ENCODE results near the gene PTX4. TPM values are rescaled to one million over a fixed set of nuclear protein-coding genes. Genes with fewer than 3 reads are reported as not detected.

PTX4 gene
- total RNA-seq, 1 experiment from 2014 or later, result not detected

DNA sequence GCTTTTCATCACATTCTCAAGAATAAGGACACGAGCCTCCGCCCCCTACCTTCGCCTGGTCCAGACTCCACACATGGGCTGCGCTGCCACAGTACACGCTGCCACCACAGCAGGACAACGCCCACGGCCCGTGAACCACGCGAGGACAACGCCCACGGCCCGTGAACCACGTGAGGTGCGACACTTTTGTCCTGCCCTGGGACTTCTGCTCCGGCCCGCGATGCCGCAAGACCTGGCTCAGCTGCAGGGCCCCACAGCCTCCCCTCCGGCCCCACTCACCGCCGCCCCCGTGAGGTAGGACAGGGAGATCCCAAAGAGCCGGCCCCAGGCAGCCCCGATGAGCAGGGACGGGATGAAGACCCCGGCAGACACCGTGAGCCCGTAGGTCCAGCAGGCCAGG is 38.5 kb downstream of the PTX4 start:
- Histone ChIP-seq H3K27ac (ENCODE audit: low read length) (no peak overlapping the region), H3K27me3 (ENCODE audit: low read length) (no peaks in the 10 kb centered on the region), H3K4me2 (ENCODE audit: low read depth, low read length, poor library complexity, severe bottlenecking) (no peak overlapping the region), H3K9me3 (ENCODE audit: low read length) (no peaks in the 10 kb centered on the region), H4K20me1 (ENCODE audit: insufficient read depth, low read depth, low read length) (no peaks in the 10 kb centered on the region), H3K36me3 (ENCODE audit: insufficient read depth, low read length) (no peaks in the 10 kb centered on the region), H3K4me1 (ENCODE audit: low read length) (no peaks in the 10 kb centered on the region), H2AFZ (ENCODE audit: low read length) (no peak overlapping the region), H3K4me3 (ENCODE audit: low read length) (no peak overlapping the region), H3K9ac (ENCODE audit: low read length) (no peak overlapping the region), H3K9me2 (replicated peaks; ENCODE audit: insufficient read depth, low read length) (no peaks in the 10 kb centered on the region), H3K79me2 (ENCODE audit: low read length) (no peaks in the 10 kb centered on the region)
- no peak for DNase-seq

DNA sequence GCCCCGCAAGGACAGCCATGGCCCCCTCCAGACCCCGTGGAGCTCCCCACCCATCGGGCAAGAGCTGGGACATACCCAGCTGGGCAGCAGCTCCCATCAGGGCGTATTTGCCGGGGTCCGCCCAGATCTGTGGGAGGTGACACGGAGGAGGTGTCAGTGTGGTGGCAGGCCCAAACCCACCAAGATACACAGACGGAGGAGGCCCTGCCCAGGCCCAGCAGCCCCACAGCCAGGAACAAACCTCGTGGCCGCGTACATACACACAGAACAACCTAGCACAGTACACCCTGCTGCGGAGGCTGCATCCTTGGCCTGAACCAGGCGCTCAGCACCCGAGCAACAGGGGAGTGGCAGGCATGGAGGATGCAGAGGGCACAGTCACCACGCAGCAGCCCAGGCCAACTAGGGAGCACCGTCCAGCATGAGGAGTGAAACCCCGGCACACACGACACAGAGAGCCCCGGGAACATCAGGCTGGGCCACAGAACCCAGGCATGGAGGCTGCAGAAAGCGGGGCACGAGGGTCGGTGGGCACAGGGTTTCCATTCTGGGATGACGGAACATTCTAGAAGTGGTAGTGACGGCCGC is 39.4 kb downstream of the PTX4 start:
- DNase-seq, result no peak
- H3K79me2 ChIP-seq (ENCODE audit: low read length), result no peaks in the 10 kb centered on the region
- H2AFZ ChIP-seq (ENCODE audit: low read length), result no peak overlapping the region
- H3K9me3 ChIP-seq (ENCODE audit: low read length), result no peaks in the 10 kb centered on the region
- no peaks in the 10 kb centered on the region for H3K9me2 ChIP-seq (replicated peaks; ENCODE audit: insufficient read depth, low read length)
- no peaks in the 10 kb centered on the region for H3K36me3 ChIP-seq (ENCODE audit: insufficient read depth, low read length)
- no peak overlapping the region for H3K9ac ChIP-seq (ENCODE audit: low read length)
- no peak overlapping the region for H3K4me3 ChIP-seq (ENCODE audit: low read length)
- H3K4me2 ChIP-seq (ENCODE audit: low read depth, low read length, poor library complexity, severe bottlenecking), result no peak overlapping the region
- no peaks in the 10 kb centered on the region for H3K4me1 ChIP-seq (ENCODE audit: low read length)
- no peaks in the 10 kb centered on the region for H4K20me1 ChIP-seq (ENCODE audit: insufficient read depth, low read depth, low read length)
- no peaks in the 10 kb centered on the region for H3K27me3 ChIP-seq (ENCODE audit: low read length)
- H3K27ac ChIP-seq (ENCODE audit: low read length), result no peak overlapping the region

DNA sequence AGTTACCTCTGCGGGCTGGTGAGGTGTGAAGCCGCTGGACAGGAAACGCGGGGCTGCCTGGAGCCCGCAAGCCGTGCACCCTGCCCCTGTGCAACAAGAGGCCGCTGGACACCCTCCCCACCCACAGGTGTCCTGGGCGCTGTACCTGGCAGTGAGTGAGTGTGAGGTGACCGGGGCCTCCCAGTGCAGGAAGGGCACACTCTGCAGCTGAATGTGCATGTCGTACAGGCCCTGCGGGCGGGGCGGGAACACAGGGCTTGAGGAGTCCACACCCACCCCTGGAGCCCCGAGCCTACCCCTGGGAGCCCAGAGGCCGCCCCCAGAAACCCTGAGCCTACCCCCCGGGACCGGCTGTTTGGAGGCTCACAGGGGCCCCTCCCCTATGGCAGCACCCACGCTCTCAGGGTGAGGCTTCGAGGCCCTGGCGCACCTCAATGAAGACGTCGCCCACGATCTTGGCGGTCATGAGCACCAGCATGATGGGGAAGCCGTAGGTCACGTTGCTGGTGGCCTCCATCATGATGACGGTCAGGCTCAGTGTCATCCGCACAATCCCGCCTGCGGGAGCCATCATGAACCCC is 40.1 kb downstream of the PTX4 start:
- Histone ChIP-seq H3K79me2 (ENCODE audit: low read length) (no peaks in the 10 kb centered on the region), H3K9ac (ENCODE audit: low read length) (no peak overlapping the region), H3K4me3 (ENCODE audit: low read length) (no peak overlapping the region), H3K9me3 (ENCODE audit: low read length) (no peaks in the 10 kb centered on the region), H4K20me1 (ENCODE audit: insufficient read depth, low read depth, low read length) (no peaks in the 10 kb centered on the region), H3K4me2 (ENCODE audit: low read depth, low read length, poor library complexity, severe bottlenecking) (no peak overlapping the region), H2AFZ (ENCODE audit: low read length) (no peak overlapping the region), H3K27me3 (ENCODE audit: low read length) (no peaks in the 10 kb centered on the region), H3K4me1 (ENCODE audit: low read length) (no peaks in the 10 kb centered on the region), H3K36me3 (ENCODE audit: insufficient read depth, low read length) (no peaks in the 10 kb centered on the region), H3K27ac (ENCODE audit: low read length) (no peak overlapping the region), H3K9me2 (replicated peaks; ENCODE audit: insufficient read depth, low read length) (no peaks in the 10 kb centered on the region)
- DNase-seq, result no peak

DNA sequence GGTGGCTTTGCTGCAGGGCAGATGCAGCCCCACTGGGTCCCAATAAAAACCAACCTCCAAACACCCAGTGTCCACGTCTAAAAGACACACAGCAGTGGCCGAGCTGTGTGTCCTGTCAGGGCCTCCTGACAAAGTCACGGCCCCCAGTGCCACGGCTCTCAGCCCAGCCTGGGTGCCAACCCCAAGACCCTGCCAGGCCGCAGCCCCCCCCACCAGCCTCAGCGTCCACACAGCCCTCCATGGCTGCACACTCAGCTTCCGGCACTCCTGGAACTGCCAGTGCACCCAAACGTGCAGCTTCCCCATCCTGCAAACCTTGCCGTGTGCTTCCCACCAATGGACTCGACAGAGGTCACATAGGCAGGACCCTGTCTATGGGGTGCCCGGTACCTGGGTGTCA is 40.8 kb downstream of the PTX4 start:
- Histone ChIP-seq H4K20me1 (ENCODE audit: insufficient read depth, low read depth, low read length) (no peaks in the 10 kb centered on the region), H3K36me3 (ENCODE audit: insufficient read depth, low read length) (no peaks in the 10 kb centered on the region), H3K79me2 (ENCODE audit: low read length) (no peaks in the 10 kb centered on the region), H3K27ac (ENCODE audit: low read length) (no peak overlapping the region), H3K4me2 (ENCODE audit: low read depth, low read length, poor library complexity, severe bottlenecking) (no peak overlapping the region), H3K9ac (ENCODE audit: low read length) (no peak overlapping the region), H3K9me3 (ENCODE audit: low read length) (no peaks in the 10 kb centered on the region), H3K27me3 (ENCODE audit: low read length) (no peaks in the 10 kb centered on the region), H3K4me3 (ENCODE audit: low read length) (no peak overlapping the region), H2AFZ (ENCODE audit: low read length) (no peak overlapping the region), H3K4me1 (ENCODE audit: low read length) (no peaks in the 10 kb centered on the region), H3K9me2 (replicated peaks; ENCODE audit: insufficient read depth, low read length) (no peaks in the 10 kb centered on the region)
- no peak for DNase-seq

DNA sequence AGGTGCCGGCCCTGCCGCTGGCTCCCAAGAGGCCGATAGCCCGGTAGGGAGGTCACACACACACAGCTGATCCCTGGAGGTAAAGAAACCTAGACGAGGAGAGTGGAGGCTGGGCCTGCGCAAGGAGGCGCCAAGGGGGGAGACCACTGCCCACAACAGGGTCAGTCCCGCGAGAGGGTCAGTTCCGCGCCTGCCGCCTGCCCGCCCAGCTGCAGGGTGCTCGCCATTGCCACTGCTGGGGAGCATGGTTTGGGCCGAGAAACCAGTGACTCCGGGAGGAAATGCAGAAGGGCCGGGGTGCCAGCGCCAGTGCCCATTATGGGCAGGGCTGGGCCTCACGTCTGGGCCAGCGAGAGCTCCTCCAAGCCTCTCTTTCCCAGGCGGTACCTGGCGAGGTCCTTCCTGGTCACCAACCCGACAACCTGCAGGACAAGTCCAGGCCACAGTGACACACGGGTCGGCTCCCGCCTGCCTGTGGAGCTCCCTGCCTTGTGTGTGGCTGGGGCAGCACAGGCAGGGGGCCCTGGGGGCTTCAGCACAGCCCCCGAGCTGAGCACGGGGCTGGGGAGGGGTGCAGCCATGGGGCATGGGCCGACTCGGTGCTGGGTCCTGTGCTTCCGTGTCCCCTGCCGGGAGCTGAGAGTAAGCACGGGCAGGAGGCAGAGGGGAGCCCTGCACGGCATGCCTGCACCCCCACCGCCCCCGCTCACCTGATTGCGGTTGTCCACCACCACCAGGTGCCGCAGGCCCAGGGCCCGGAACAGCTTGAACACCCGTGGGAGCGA is 42.3 kb downstream of the PTX4 start:
- Histone ChIP-seq H3K9ac (ENCODE audit: low read length) (no peak overlapping the region), H3K4me1 (ENCODE audit: low read length) (no peaks in the 10 kb centered on the region), H3K36me3 (ENCODE audit: insufficient read depth, low read length) (no peaks in the 10 kb centered on the region), H3K27ac (ENCODE audit: low read length) (no peak overlapping the region), H3K4me2 (ENCODE audit: low read depth, low read length, poor library complexity, severe bottlenecking) (no peak overlapping the region), H3K9me3 (ENCODE audit: low read length) (no peaks in the 10 kb centered on the region), H3K9me2 (replicated peaks; ENCODE audit: insufficient read depth, low read length) (no peaks in the 10 kb centered on the region), H2AFZ (ENCODE audit: low read length) (no peak overlapping the region), H3K4me3 (ENCODE audit: low read length) (no peak overlapping the region), H3K79me2 (ENCODE audit: low read length) (no peaks in the 10 kb centered on the region), H3K27me3 (ENCODE audit: low read length) (no peaks in the 10 kb centered on the region), H4K20me1 (ENCODE audit: insufficient read depth, low read depth, low read length) (no peaks in the 10 kb centered on the region)
- no peak for DNase-seq

DNA sequence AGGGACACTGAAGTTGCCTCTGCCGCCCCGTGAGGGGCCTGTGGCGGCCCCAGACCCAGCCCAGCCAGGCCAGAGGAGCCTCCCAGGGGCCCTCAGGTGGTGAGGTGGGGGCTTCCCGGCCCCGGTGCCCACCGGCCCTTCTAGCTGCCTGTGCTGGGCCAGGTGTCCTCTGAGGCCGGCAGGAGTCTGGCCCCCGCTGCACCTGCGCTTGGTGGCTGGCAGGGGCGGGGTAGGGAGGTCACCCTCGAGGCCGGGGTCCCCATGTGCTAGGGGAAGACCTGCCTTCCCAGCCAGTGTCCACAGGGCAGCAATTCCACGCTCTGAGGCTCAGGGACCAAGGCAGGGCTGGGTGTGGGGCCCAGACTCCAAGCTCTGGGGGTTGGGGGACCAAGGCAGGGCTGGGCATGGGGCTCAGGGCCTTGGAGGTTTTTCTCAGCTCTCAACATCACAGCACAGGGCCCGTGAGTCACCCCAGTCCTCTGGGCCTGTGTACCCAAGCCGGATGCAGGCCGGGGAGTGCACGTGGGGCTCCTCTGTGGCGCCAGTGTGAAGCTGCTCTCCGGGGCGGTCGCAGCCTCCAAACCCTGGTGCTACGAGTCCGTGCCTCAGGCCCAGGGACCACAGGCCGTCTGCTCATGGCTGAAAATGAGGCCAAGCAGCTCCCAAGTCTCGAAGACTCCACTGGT is 43.1 kb downstream of the PTX4 start:
- no peaks in the 10 kb centered on the region for H3K9me2 ChIP-seq (replicated peaks; ENCODE audit: insufficient read depth, low read length)
- H3K36me3 ChIP-seq (ENCODE audit: insufficient read depth, low read length), result no peaks in the 10 kb centered on the region
- H3K27me3 ChIP-seq (ENCODE audit: low read length), result no peaks in the 10 kb centered on the region
- no peaks in the 10 kb centered on the region for H3K9me3 ChIP-seq (ENCODE audit: low read length)
- H3K9ac ChIP-seq (ENCODE audit: low read length), result no peak overlapping the region
- H3K4me3 ChIP-seq (ENCODE audit: low read length), result no peak overlapping the region
- no peaks in the 10 kb centered on the region for H3K79me2 ChIP-seq (ENCODE audit: low read length)
- no peaks in the 10 kb centered on the region for H4K20me1 ChIP-seq (ENCODE audit: insufficient read depth, low read depth, low read length)
- DNase-seq, result no peak
- H3K27ac ChIP-seq (ENCODE audit: low read length), result no peak overlapping the region
- no peak overlapping the region for H3K4me2 ChIP-seq (ENCODE audit: low read depth, low read length, poor library complexity, severe bottlenecking)
- H3K4me1 ChIP-seq (ENCODE audit: low read length), result no peaks in the 10 kb centered on the region
- H2AFZ ChIP-seq (ENCODE audit: low read length), result no peak overlapping the region

DNA sequence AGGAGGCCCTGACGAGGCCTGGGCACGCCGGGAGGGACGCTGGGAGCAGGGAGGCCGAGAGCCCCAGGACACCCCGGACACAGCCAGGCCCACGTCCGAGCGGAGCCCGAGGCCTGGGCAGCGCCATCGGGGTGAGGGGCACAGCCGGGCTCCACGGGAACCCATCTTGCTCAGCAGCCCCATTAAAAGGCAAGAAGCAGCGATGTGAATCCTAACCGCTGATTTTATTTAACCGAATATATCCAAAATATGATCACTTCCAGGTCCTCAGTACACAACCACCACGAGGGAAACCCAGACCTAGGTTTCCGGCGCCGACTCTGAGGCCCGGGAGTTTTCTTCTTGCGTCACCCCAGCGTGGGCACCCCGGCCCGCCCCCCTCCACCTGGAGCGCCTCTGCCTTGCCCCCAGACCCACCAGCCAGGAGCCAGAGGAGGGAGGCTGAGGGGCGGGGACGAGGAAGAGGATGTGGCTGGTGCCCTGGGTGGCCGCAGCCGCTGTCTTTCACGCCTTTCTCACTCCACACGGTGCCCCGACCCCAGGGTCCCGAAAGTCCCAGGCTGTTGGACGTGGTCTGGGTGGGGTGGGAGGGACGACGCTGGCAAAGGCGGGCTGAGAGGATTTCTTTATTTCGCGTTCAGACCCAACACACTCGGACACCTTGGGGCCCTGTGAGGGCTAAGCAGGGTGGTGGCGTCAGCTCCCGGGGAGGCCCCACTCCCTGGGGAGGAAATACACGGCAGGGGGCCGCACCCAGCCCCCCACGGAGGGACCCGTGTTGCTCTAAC is 43.8 kb downstream of the PTX4 start:
- Histone ChIP-seq H3K27ac (ENCODE audit: low read length) (no peak overlapping the region), H3K4me2 (ENCODE audit: low read depth, low read length, poor library complexity, severe bottlenecking) (no peak overlapping the region)
- DNase-seq, result no peak

More for the DNA sequence above, 43.8 kb downstream of the PTX4 start:
- no peaks in the 10 kb centered on the region for H3K4me1 ChIP-seq (ENCODE audit: low read length)
- H3K9me2 ChIP-seq (replicated peaks; ENCODE audit: insufficient read depth, low read length), result no peaks in the 10 kb centered on the region
- no peaks in the 10 kb centered on the region for H4K20me1 ChIP-seq (ENCODE audit: insufficient read depth, low read depth, low read length)
- H3K9me3 ChIP-seq (ENCODE audit: low read length), result no peaks in the 10 kb centered on the region
- H3K4me3 ChIP-seq (ENCODE audit: low read length), result no peak overlapping the region
- H3K27me3 ChIP-seq (ENCODE audit: low read length), result no peaks in the 10 kb centered on the region
- no peak overlapping the region for H2AFZ ChIP-seq (ENCODE audit: low read length)
- H3K36me3 ChIP-seq (ENCODE audit: insufficient read depth, low read length), result no peaks in the 10 kb centered on the region
- H3K79me2 ChIP-seq (ENCODE audit: low read length), result no peaks in the 10 kb centered on the region
- H3K9ac ChIP-seq (ENCODE audit: low read length), result no peak overlapping the region
